ENCODE data around the gene SF3A1. TPM values are rescaled to one million over a fixed set of nuclear protein-coding genes. Genes with fewer than 3 reads are reported as not detected.
"Not testable (repeated sequence)": the region's sequence is repeated elsewhere in the genome, so short reads cannot be mapped to it uniquely, and the experiment has no call there.

SF3A1 gene, protein sequence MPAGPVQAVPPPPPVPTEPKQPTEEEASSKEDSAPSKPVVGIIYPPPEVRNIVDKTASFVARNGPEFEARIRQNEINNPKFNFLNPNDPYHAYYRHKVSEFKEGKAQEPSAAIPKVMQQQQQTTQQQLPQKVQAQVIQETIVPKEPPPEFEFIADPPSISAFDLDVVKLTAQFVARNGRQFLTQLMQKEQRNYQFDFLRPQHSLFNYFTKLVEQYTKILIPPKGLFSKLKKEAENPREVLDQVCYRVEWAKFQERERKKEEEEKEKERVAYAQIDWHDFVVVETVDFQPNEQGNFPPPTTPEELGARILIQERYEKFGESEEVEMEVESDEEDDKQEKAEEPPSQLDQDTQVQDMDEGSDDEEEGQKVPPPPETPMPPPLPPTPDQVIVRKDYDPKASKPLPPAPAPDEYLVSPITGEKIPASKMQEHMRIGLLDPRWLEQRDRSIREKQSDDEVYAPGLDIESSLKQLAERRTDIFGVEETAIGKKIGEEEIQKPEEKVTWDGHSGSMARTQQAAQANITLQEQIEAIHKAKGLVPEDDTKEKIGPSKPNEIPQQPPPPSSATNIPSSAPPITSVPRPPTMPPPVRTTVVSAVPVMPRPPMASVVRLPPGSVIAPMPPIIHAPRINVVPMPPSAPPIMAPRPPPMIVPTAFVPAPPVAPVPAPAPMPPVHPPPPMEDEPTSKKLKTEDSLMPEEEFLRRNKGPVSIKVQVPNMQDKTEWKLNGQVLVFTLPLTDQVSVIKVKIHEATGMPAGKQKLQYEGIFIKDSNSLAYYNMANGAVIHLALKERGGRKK
- polyA plus RNA-seq (2013, experiment 1 of 2), result 114 TPM
- 95.6 TPM for polyA plus RNA-seq (2013, experiment 2 of 2)

DNA sequence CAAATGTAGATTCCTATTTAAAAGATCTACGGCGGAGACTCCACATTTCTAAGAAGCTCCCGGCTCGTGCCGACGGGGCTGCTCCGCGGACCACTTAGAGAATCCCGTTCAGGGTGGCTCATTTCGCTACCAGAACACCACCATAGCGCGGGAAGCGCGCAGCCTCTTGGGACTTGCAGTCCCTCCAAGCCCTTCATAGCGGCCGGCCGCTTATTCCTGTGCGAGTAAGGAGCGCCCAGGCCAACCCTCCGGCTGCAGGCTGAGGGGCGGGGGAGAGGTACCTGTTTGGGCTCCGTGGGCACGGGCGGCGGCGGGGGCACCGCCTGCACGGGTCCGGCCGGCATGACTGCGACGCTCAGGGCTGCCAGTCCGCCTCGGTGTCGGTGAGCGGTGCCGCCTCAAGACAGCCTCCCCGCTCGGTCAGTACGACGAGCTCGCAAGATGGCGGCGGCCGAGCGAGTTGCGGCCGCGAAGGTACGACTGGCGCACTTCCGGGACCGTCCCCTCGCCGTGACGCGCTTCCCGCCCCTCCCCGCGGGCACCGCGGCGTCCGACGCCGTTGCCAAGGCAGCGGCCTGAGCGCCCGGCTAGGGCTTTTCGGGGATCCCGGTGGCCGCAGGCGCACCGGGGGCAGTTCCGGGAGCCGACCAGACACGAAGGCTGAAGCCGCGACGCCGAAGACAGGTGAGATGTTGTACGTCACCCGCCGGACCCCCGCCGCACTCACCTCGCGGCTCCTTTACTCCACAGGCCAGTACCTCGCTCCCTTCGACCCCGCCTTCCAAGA lies at the start of gene SF3A1, which contains the start of gene CCDC157:
SF3A1 (minus strand) TSS at position 446 of the 787 bp plus-strand sequence; CDS start at position 344, 102 bp downstream.
CCDC157 (plus strand) TSS at position 559 of the 787 bp plus-strand sequence. CDS start 8,994 bp downstream, outside the sequence.
- H3K4me3 ChIP-seq (ENCODE audit: extremely low read depth, insufficient read depth, low read length, poor library complexity, severe bottlenecking), result peak within 1 kb of the TSS; percentile 70
- H3K4me1 ChIP-seq (ENCODE audit: control insufficient read depth, insufficient read depth, low read length, poor library complexity, severe bottlenecking), result peaks cover 9% of the 10 kb centered on the region
- 0 to 1% methylated on average over 76 to 87 of the region's 91 CpGs for WGBS, 2 experiments (ENCODE audit: insufficient coverage in 2 of 2)
- peaks cover 23% of the 10 kb centered on the region for H3K36me3 ChIP-seq (ENCODE audit: control insufficient read depth, insufficient read depth, low read length)
- H3K9me3 ChIP-seq (ENCODE audit: control insufficient read depth, low read length), result no peaks in the 10 kb centered on the region
- H3K27ac ChIP-seq (ENCODE audit: low read depth, low read length, severe bottlenecking), result peak within 1 kb of the TSS; percentile 97

DNA sequence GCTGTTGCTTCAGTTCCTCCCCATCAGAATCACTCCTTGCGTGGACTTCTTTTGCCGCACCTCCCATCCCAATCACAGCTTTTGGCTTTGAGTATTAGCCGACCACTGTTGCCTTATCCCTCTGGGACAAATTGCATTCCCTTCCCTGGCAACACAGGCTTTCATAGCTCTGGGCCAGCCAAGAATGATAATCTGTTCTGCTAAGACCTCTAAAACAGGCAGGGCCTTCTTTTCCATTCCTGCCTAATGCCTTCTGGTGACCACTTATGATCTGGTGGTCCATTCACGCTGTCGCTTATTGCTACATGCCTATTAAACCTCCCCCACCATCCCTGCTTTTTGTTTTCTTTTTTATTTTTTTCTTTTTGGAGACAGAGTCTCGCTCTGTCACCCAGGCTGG lies 49.7 kb upstream of the SF3A1 start:
- no peak overlapping the region for H3K27ac ChIP-seq (ENCODE audit: low read depth, low read length, severe bottlenecking)
- H3K4me3 ChIP-seq (ENCODE audit: extremely low read depth, insufficient read depth, low read length, poor library complexity, severe bottlenecking), result no peak overlapping the region
- peaks cover 64% of the 10 kb centered on the region for H3K36me3 ChIP-seq (ENCODE audit: control insufficient read depth, insufficient read depth, low read length)
- WGBS, 2 experiments (ENCODE audit: insufficient coverage in 2 of 2), result 90 to 94% methylated on average over 6 of the region's 6 CpGs
- H3K4me1 ChIP-seq (ENCODE audit: control insufficient read depth, insufficient read depth, low read length, poor library complexity, severe bottlenecking), result peaks cover 22% of the 10 kb centered on the region
- no peaks in the 10 kb centered on the region for H3K9me3 ChIP-seq (ENCODE audit: control insufficient read depth, low read length)

GRCh38 chr22:30405731-30406130 lies 49.0 kb upstream of the SF3A1 start:
- Histone ChIP-seq H3K4me3 (ENCODE audit: extremely low read depth, insufficient read depth, low read length, poor library complexity, severe bottlenecking) (no peak overlapping the region), H3K27ac (ENCODE audit: low read depth, low read length, severe bottlenecking) (no peak overlapping the region), H3K9me3 (ENCODE audit: control insufficient read depth, low read length) (no peaks in the 10 kb centered on the region), H3K36me3 (ENCODE audit: control insufficient read depth, insufficient read depth, low read length) (peaks cover 58% of the 10 kb centered on the region), H3K4me1 (ENCODE audit: control insufficient read depth, insufficient read depth, low read length, poor library complexity, severe bottlenecking) (peaks cover 22% of the 10 kb centered on the region)
- WGBS, 2 experiments (ENCODE audit: insufficient coverage in 2 of 2), result 86 to 92% methylated on average over 1 to 3 of the region's 4 CpGs

DNA sequence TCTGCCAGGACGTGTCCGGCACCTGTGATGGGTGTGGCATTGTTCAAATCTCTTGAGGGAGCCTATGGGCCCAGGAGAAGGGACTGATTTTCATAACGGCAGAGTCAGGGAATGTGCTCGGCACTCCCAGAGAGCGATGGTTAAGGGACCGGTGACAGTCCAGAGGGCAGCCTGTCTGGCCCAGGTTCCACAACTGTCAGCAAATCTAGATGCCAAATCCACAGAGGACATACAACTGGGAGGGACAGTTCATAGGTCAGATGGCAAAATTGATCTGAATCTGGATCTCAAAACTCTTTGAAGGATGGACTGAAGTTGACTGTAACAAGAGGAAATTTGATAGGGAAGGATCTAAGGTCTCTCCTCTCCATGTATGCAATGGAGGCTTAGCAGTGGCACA lies 47.6 kb upstream of the SF3A1 start:
- H3K36me3 ChIP-seq (ENCODE audit: control insufficient read depth, insufficient read depth, low read length), result peaks cover 47% of the 10 kb centered on the region
- no peak overlapping the region for H3K27ac ChIP-seq (ENCODE audit: low read depth, low read length, severe bottlenecking)
- WGBS, 2 experiments (ENCODE audit: insufficient coverage in 2 of 2), result 82 to 87% methylated on average over 5 to 6 of the region's 6 CpGs
- peaks cover 18% of the 10 kb centered on the region for H3K4me1 ChIP-seq (ENCODE audit: control insufficient read depth, insufficient read depth, low read length, poor library complexity, severe bottlenecking)
- no peak overlapping the region for H3K4me3 ChIP-seq (ENCODE audit: extremely low read depth, insufficient read depth, low read length, poor library complexity, severe bottlenecking)
- H3K9me3 ChIP-seq (ENCODE audit: control insufficient read depth, low read length), result no peaks in the 10 kb centered on the region

GRCh38 chr22:30402766-30403104 lies 46.0 kb upstream of the SF3A1 start:
- H3K27ac ChIP-seq (ENCODE audit: low read depth, low read length, severe bottlenecking); H3K9me3 ChIP-seq (ENCODE audit: control insufficient read depth, low read length); H3K4me3 ChIP-seq (ENCODE audit: extremely low read depth, insufficient read depth, low read length, poor library complexity, severe bottlenecking): not testable (repeated sequence)
- Histone ChIP-seq H3K4me1 (ENCODE audit: control insufficient read depth, insufficient read depth, low read length, poor library complexity, severe bottlenecking) (peaks cover 26% of the 10 kb centered on the region), H3K36me3 (ENCODE audit: control insufficient read depth, insufficient read depth, low read length) (peaks cover 39% of the 10 kb centered on the region)
- WGBS, 2 experiments (ENCODE audit: insufficient coverage in 2 of 2), result 87 to 97% methylated on average over 3 to 4 of the region's 5 CpGs

DNA sequence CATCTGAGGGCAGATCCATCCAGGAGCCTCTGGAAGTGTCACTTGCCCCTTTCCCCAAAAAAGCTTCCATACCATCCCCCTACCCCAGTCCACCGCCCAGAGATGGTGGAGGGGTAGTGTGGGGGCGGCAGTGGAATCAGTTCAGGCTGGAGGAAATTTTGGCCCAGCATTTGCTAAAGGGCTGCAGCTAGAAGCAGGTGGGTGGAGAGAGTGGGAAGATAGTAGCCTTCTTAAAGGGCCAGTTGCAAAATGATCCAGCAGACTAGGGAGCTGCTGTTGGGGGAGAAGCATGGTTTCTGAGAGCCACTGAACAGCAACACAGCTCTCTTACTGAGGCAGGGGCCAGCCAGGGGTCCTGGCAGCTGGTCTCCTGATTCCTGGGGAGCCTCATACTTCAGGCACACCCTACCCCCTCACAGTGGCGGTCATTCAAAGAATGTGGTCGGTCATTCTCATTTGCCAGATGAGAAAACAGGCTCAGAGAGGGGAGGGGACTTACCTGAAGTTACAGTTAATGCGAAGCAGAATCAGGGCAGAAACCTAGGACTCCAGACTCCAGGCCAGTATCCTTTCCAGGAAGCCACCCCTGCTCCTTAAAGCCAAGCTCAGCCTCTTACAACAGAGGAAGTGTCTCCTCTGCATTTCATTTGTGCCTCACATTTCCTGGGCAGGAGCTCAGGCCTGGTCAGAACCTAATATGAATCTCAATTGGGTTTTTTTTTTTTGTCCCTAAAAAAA lies 45.5 kb upstream of the SF3A1 start:
- peaks cover 27% of the 10 kb centered on the region for H3K4me1 ChIP-seq (ENCODE audit: control insufficient read depth, insufficient read depth, low read length, poor library complexity, severe bottlenecking)
- H3K4me3 ChIP-seq (ENCODE audit: extremely low read depth, insufficient read depth, low read length, poor library complexity, severe bottlenecking), result no peak overlapping the region
- 56% methylated on average over 4 of the region's 5 CpGs; no CpG with 5 or more reads in 1 of the 2 experiments for WGBS, 2 experiments (ENCODE audit: insufficient coverage in 2 of 2)
- H3K9me3 ChIP-seq (ENCODE audit: control insufficient read depth, low read length), result no peaks in the 10 kb centered on the region
- peaks cover 34% of the 10 kb centered on the region for H3K36me3 ChIP-seq (ENCODE audit: control insufficient read depth, insufficient read depth, low read length)
- H3K27ac ChIP-seq (ENCODE audit: low read depth, low read length, severe bottlenecking), result peak overlapping the region; percentile 49

DNA sequence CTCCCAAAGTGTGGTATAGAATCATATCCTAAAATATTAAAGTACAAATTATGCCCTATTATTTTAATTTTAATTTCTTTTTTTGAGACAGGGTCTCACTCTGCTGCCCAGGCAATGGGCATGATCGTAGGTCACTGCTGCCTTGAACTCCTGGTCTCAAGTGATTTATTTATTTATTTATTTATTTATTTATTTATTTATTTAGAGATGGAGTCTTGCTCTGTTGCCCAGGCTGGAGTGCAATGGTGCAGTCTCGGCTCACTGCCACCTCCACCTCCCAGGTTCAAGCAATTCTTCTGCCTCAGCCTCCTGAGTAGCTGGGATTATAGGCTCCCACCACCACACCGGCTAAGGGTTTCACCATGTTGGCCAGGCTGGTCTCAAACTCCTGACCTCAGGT lies 44.3 kb upstream of the SF3A1 start:
- not testable (repeated sequence) for H3K4me3 ChIP-seq (ENCODE audit: extremely low read depth, insufficient read depth, low read length, poor library complexity, severe bottlenecking); H3K27ac ChIP-seq (ENCODE audit: low read depth, low read length, severe bottlenecking); H3K9me3 ChIP-seq (ENCODE audit: control insufficient read depth, low read length)
- 100% methylated on average over 2 of the region's 3 CpGs for WGBS, 2 experiments (ENCODE audit: insufficient coverage in 2 of 2)
- Histone ChIP-seq H3K36me3 (ENCODE audit: control insufficient read depth, insufficient read depth, low read length) (peaks cover 22% of the 10 kb centered on the region), H3K4me1 (ENCODE audit: control insufficient read depth, insufficient read depth, low read length, poor library complexity, severe bottlenecking) (peaks cover 27% of the 10 kb centered on the region)

DNA sequence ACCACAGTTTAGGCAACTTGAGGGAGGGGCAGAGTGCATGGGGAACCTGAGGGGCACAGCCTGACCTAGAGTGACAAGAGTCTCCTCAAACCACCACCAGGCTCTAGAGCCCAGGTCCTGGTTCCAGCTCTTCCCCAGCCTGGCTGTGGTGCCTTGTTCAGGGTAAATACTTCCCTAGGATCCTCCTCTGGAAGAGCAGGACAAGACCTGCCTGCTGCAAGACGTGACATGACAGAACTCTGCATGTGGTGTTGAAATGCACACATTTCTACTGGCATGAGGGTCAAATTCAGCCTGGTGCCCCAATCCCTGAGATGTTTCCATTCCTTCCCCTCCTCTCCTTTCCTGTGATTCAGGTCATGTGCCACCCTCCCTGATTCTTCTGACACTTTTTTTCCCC lies 43.5 kb upstream of the SF3A1 start:
- no peak overlapping the region for H3K27ac ChIP-seq (ENCODE audit: low read depth, low read length, severe bottlenecking)
- peaks cover 27% of the 10 kb centered on the region for H3K4me1 ChIP-seq (ENCODE audit: control insufficient read depth, insufficient read depth, low read length, poor library complexity, severe bottlenecking)
- H3K9me3 ChIP-seq (ENCODE audit: control insufficient read depth, low read length), result no peaks in the 10 kb centered on the region
- H3K4me3 ChIP-seq (ENCODE audit: extremely low read depth, insufficient read depth, low read length, poor library complexity, severe bottlenecking), result no peak overlapping the region
- H3K36me3 ChIP-seq (ENCODE audit: control insufficient read depth, insufficient read depth, low read length), result peaks cover 19% of the 10 kb centered on the region
- 88 to 100% methylated on average over 1 of the region's 1 CpG for WGBS, 2 experiments (ENCODE audit: insufficient coverage in 2 of 2)

DNA sequence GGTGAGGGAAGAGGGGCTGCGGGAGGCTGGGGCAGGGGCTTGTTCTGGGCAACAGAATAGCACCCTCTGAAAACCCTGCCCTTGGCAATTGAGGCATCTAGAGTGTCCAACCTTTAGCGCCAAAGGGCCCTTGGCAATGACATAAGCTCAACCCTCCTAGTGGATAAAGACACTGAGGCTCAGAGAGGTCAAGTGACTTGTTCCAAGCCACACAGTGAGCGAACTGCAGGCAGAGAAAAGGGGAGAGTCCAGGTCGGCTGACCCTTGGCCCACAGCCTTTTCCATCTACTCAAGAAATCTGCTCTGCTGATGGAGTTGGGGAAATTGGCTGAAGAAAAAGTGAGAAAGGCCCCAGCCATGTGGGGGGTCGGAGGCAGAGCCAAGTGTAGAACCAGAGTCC lies 43.0 kb upstream of the SF3A1 start:
- Histone ChIP-seq H3K4me3 (ENCODE audit: extremely low read depth, insufficient read depth, low read length, poor library complexity, severe bottlenecking) (no peak overlapping the region), H3K4me1 (ENCODE audit: control insufficient read depth, insufficient read depth, low read length, poor library complexity, severe bottlenecking) (peaks cover 27% of the 10 kb centered on the region), H3K36me3 (ENCODE audit: control insufficient read depth, insufficient read depth, low read length) (peaks cover 19% of the 10 kb centered on the region), H3K27ac (ENCODE audit: low read depth, low read length, severe bottlenecking) (no peak overlapping the region), H3K9me3 (ENCODE audit: control insufficient read depth, low read length) (no peaks in the 10 kb centered on the region)
- WGBS, 2 experiments (ENCODE audit: insufficient coverage in 2 of 2), result 90 to 97% methylated on average over 3 to 5 of the region's 5 CpGs
